HL-60/S4 (cell line): Measurements from ENCODE around the gene C2orf42.
"Not testable (repeated sequence)": the region's sequence is repeated elsewhere in the genome, so short reads cannot be mapped to it uniquely, and the experiment has no call there.

Experiments
- in situ Hi-C: fragments of 300-500 bp; cut with MboI; formaldehyde crosslinking; loops from 2 replicates; pipeline ENCODE4 v1.14.3; 2022; ENCODE audit warnings: low sequenced_read_pairs

The C2orf42 gene

DNA sequence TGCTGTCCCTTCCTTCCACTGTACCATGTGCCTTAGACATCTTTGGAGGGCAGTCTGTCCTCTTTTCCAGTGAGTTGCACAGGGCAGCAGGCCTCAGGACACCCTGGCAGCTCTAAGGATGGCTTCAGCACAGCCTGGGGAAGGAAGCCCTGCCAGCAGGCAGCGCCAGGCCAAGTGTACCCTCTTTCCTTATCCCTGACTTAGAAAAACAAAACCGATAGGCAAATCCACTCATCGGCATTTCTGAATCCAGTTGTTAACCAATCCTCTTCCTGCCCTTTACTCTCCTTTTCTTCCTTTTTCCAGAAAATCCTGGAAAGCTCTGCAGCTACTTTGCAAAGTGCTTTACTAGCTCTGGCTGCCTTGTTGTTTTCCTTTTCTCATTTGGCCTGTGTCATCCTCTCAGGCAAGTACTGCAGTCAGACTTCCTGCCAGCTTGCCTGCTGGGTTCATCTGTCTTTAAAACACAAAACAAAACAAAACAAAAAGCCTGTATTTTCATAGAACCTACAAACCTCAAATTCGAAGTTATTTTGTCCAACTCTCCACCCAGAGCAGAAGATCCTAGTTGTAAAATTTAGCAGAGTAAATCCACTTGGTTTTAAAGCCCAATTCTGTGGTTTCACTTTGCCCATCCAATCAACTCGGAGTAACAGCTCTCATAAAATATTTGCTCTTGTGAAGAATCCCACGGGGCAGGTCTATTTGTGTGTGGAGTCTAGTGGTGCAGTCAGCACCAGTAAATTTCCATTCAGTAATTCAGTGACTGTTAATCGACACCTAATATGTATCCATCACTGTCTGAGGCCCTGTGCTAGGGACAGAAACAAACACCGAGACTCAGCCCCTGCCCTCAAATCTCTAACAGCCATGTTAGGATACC is 58.3 kb downstream of the C2orf42 start:
- in situ Hi-C loops = no loop called here

GRCh38 chr2:70131344-70132143 is 59.3 kb downstream of the C2orf42 start:
- in situ Hi-C loops = not testable (repeated sequence)

- in situ Hi-C loops = no loop called here
Measured at GRCh38 chr2:70128005-70128404, 62.8 kb downstream of the C2orf42 start.

DNA sequence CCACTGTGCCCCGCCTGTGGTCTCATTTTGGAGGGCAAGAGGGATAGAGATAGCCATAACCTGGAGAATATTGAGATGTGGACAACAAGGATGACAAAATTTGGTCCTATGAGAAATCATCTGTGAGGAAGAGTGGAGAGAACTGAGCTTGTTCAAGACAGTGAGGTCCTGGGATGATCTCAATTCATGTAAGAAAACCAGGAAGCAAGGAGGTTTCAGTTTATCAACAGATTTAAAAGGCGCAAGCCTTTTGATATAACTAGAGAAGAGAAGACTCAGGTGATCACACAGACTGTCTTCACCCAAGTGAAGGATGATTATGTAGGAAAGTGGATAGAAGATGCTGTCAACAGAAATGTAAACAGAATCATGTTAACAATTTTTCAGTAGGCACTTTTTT is 64.4 kb downstream of the C2orf42 start:
- in situ Hi-C loops = no loop called here

GRCh38 chr2:70125498-70125898 is 65.3 kb downstream of the C2orf42 start:
- in situ Hi-C loops = no loop called here

- in situ Hi-C loops = no loop called here
Measured at GRCh38 chr2:70124983-70125480, 65.8 kb downstream of the C2orf42 start.

GRCh38 chr2:70123829-70124116 is 67.0 kb downstream of the C2orf42 start:
- in situ Hi-C loops = no loop called here

GRCh38 chr2:70123051-70123828 is 67.6 kb downstream of the C2orf42 start:
- in situ Hi-C loops = no loop called here

DNA sequence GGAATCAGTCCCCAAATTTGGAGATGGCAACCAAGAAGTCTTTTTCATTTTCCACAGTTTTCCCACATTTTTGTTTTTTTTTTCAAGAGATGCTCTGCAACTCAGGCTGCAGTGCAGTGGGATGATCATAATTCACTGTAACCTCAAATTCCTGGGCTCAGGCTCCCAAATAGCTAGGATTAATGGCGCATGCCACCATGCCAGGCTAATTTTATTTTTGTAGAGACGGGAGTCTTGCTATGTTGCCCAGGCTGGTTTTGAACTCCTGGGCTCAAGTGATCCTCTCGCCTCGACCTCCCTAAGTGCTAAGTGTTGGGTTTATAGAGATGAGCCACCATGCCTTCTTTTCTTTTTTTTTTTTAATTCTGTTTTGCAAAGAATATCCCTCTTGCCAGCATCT is 68.3 kb downstream of the C2orf42 start:
- in situ Hi-C loops = no loop called here

DNA sequence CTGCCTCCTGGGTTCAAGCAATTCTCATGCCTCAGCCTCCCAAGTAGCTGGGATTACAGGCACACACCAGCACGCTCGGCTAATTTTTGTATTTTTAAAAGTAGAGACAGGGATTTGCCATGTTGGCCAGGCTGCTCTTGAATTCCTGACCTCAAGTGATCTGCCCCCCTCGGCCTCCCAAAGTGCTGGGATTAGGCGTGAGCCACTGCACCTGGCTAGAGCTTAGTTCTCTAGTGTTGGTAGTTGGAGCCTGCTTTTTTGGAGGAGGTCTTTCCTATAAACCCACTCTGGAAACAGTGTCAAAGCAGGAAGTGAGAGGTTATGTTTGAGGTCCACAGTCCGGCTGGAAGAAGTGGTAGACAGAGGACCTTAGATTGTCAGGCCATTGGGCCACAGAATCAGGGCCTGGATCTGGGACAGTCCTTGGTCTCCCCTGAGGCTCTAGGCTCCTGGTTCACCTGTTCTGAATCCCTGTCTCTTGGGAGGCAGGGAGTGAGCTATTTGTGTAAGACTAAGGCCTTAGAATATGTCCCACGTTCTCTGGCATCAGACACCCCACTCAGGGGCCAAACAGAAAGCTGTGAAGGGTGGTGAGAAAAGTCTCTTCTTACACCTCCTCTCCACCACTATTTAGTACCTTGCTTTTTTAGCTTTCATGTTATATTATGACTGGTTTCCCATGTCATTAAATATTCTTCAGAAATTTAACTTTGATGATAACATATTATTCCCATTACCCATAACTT is 69.0 kb downstream of the C2orf42 start:
- in situ Hi-C loops = no loop called here

DNA sequence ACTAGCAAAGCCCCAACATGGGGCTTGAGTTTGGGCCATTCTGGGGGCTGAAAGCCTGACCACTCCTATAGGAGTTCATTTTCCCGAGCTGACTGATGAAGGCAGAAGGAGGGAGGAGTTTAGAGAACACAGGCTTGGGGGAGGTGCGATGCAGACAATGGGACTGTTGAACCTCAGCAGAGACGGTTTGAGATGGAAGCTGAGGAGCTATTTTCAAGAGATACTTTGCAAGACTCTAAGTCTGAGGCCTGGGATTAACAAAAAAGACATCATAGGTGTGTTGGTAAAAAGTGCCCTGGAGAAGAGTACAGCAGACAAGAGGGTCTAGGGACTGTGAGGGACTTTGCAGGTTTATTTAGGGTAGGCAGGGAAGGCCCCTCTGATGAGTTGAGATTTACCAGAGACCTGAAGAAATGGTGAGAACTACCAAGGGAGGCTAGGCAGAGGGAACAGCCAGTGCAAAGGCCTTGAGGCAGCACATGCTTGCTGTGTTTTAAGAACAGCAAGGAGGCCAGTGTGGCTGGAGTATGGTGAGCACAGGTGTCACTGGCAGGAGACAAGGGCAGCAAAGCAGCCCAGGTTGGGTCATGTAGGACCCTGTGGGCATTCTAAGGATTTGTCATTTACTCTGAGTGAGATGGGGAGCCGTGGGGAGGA is 71.9 kb downstream of the C2orf42 start:
- in situ Hi-C loops = no loop called here

GRCh38 chr2:70116936-70117552 is 73.8 kb downstream of the C2orf42 start:
- in situ Hi-C loops = no loop called here

DNA sequence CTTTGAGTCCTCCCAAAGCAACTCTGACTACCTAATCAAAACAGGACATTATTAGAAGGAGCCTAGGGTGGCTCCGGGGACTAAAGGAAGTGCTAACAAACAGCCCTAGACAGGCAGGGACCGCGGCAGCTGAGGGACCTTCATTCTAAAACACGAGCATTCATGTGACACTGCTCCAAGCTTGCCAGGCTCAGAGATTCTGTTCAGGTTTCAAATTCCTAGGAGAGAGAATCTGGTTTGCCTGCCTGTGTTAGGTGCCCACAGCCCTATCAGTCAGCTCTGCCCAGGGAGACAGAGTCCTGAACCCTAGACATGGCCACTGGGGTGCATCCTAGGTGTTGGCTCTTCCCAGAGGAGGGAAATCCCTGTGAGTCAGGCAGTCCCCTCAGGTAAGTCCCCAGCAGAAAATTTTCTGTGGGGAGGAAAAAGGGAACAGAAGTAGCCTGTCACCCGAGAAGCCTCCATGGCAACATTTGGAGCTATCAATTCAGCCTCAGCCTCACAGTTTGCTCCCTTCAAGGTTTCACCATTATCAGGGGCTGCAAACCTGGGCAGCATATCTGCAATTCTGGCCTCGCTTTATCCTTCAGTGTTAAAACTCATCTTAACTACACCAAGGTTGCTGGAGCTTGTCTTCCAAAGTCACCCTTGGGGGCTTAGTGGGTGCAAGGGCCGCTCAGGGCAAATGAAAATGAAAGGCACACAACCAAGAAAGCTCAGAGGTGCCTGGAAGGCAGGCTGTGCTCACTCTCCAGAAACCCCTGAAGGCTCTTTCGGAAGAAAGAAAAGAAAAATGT is 75.0 kb downstream of the C2orf42 start:
- in situ Hi-C loops = no loop called here

DNA sequence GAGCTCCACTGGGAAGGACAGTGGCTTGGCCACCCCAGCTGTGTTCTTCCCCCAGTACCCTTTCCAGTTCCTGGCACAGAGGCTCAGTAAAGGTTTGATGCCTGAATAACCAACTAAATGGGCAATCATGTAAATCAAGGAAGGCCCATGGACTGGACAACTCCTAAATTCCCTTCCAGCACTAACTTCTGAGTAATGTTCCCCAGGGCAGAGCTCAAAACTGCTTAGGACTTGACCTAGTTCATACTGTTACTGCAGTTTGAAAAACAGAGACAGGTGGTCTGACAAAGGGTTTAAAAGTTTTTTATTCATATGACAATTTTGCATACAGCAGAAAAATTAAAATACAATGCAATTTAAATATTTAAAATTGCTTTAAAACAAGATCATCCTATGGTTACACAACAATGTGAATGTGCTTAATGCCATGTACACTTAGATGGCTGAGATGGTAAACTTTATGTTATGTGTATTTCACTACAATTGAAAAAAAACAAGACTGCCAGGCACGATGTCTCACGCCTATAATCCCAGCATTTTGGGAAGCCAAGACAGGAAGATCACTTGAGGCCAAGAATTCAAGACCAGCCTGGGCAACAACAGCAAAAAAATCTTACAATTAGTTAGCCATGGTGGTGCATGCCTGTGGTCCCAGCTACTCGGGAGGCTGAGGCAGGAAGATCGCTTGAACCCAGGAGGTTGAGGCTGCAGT is 77.3 kb downstream of the C2orf42 start:
- in situ Hi-C loops = no loop called here

DNA sequence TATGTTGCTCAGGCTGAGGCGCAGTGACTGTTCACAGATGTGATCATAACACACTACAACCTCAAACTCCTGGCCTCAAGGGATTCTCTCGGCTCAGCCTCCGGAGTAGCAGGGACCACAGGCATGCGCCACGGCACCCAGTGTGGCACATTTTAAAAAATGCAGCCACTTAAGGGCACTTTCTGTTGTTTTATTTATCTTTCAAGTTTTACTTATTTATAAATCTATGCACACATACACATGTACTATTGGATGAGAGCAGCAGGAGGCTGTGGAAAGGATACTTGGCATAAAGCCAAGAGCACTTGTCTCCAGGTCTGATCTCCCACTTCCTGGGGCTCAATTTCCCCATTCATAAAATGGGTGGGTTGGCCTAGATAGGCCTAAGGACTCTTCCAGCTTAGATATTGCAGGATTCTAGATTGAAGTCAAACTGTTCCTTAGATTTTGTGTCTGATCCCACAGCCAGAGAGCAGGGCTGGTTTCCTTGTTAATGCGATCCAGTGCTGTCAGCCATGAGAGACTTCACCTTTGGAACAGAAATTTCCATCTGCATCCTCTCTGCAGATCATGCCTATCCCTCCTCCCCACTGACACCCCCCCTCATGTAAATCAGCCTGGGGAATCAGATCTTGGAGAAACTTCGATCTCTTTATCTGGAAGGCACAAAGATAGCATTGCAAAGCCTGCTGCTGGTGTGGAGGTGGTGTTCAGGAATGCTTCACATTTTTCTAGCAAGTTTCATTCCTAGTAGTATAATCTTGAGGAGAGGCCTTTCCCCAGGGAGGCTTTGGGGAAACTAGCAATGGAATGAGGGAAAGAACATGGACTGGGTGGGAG is 78.8 kb downstream of the C2orf42 start:
- in situ Hi-C loops = no loop called here

DNA sequence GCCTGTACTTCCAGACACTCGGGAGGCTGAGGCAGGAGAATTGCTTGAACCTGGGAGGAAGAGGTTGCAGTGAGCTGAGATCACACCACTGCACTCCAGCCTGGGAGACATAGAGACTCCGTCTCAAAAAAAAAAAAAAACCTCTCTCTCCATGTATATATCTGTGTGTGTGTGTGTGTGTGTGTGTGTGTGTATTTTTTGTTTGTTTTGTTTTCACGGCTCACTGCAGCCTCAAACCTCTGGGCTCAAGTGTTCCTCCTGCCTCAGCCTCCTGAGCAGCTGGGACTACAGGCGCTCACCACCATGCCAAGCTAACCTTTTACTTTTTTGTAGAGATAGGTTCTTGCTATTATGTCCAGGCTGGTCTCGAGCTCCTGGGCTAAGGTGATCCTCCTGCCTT is 80.4 kb downstream of the C2orf42 start:
- in situ Hi-C loops = not testable (repeated sequence)

DNA sequence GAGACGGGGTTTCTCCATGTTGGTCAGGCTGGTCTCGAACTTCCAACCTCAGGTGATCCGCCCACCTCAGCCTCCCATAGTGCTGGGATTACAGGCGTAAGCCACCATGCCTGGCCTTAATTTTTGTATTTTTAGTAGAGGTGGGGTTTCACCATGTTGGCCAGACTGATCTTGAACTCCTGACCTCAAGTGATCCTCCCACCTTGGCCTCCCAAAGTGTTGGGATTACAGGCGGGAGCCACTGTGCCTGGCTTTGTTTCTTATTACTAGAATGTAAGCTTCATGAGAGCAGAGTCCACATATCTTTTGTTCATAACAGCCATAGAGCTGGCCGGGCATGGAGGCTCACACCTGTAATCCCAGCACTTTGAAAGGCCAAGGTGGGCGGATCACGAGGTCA is 84.7 kb downstream of the C2orf42 start:
- in situ Hi-C loops = not testable (repeated sequence)
